ENCODE measurements around the gene RNF224.

DNA sequence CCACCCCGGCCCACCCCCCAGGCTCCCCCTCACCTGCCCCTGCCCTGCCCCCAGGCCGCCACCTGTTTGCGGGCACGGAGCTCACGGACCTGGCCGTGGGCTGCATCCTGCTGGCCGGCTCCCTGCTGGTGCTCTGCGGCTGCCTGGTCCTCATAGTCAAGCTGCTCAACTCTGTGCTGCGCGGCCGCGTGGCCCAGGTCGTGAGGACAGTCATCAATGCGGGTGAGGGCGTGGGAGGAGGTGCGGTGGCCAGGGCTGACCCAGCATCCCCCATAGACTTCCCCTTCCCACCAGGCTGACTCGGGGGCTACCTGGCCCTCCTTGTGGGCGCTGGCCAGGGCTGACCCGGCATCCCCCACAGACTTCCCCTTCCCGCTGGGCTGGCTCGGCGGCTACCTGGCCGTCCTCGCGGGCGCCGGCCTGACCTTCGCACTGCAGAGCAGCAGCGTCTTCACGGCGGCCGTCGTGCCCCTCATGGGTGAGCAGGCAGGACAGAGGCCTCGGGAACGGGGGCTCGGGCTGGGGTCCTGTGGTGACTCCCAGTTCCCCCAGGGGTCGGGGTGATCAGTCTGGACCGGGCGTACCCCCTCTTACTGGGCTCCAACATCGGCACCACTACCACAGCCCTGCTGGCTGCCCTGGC lies 6.9 kb downstream of the RNF224 start:
- TF ChIP-seq, protein P1, sequence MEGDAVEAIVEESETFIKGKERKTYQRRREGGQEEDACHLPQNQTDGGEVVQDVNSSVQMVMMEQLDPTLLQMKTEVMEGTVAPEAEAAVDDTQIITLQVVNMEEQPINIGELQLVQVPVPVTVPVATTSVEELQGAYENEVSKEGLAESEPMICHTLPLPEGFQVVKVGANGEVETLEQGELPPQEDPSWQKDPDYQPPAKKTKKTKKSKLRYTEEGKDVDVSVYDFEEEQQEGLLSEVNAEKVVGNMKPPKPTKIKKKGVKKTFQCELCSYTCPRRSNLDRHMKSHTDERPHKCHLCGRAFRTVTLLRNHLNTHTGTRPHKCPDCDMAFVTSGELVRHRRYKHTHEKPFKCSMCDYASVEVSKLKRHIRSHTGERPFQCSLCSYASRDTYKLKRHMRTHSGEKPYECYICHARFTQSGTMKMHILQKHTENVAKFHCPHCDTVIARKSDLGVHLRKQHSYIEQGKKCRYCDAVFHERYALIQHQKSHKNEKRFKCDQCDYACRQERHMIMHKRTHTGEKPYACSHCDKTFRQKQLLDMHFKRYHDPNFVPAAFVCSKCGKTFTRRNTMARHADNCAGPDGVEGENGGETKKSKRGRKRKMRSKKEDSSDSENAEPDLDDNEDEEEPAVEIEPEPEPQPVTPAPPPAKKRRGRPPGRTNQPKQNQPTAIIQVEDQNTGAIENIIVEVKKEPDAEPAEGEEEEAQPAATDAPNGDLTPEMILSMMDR (IDR thresholded peaks at IDR 0.05): no peak
- TF ChIP-seq POLR2A (IDR thresholded peaks at IDR 0.05): no peak
